Measurements from ENCODE around the gene PLD2.

DNA sequence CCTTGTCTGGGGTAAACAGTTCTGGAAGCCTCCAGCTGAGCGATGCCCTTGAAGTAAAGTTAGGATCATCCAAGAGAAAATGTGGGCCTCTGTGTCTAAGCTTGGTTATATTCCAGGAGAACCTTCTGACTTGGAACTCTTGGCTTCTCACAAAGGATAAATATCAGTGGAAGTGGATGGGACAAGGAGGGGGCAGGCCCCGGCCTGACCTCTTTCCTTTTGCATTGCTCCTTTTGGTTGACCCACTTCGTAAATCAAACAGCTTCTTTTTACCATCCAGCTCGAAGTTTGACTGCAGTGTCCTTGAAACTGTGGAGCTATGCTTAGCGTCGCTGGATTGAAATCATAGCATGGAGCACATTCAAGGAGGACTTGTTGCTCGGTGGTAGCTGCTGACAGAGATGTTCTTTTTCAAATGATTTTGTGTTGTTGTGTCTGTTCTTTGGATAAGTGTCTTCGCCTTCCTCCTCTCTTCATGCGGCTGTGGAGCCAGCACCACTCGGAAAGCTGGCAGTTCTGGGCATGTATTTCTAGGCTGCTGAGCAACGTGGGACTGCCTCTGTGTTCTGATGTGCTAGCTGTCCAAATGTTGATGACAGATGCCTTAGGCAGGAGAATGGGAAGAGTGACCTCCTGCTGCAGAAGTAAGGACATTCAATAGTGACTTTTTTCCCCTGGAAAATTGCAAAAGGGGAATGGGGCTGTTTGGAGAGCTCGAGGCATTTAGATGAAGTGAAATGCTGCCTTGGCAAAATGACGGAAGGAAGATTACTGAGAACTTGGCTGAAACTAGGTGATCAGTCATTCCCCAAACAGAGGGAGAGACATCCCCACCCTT, 30.7 kb downstream of the PLD2 start:
- TF ChIP-seq, protein P1, sequence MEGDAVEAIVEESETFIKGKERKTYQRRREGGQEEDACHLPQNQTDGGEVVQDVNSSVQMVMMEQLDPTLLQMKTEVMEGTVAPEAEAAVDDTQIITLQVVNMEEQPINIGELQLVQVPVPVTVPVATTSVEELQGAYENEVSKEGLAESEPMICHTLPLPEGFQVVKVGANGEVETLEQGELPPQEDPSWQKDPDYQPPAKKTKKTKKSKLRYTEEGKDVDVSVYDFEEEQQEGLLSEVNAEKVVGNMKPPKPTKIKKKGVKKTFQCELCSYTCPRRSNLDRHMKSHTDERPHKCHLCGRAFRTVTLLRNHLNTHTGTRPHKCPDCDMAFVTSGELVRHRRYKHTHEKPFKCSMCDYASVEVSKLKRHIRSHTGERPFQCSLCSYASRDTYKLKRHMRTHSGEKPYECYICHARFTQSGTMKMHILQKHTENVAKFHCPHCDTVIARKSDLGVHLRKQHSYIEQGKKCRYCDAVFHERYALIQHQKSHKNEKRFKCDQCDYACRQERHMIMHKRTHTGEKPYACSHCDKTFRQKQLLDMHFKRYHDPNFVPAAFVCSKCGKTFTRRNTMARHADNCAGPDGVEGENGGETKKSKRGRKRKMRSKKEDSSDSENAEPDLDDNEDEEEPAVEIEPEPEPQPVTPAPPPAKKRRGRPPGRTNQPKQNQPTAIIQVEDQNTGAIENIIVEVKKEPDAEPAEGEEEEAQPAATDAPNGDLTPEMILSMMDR (IDR thresholded peaks at IDR 0.05), result no peak
- no peak for TF ChIP-seq POLR2AphosphoS5 (IDR thresholded peaks at IDR 0.05)

Data from prostate gland (tissue), 2 donors.